NCI-H2227 (cell line): ENCODE measurements around the gene MSI2.
A peak's percentile ranks its signal among the peaks of the same experiment; 100 is the strongest.

ENCODE experiments used
- DNase-seq: peaks from one replicate; lab custom pipeline; 2025; ENCODE audit not compliant: unreplicated experiment; lab: John Stamatoyannopoulos, UW

Gene MSI2

GRCh38 chr17:57684711-57685498 lies 428.6 kb downstream of the MSI2 start:
- DNase-seq, result no peak

GRCh38 chr17:57685499-57686132 lies 429.3 kb downstream of the MSI2 start:
- no peak for DNase-seq

- DNase-seq, result no peak
Observed at GRCh38 chr17:57687642-57688041, 431.3 kb downstream of the MSI2 start.

GRCh38 chr17:57689254-57689653 lies 432.9 kb downstream of the MSI2 start:
- DNase-seq, result no peak

- no peak for DNase-seq
Observed at GRCh38 chr17:57691939-57692338, 435.6 kb downstream of the MSI2 start.

GRCh38 chr17:57692770-57693169 lies 436.4 kb downstream of the MSI2 start:
- no peak for DNase-seq

- no peak for DNase-seq
Observed at GRCh38 chr17:57694051-57694450, 437.7 kb downstream of the MSI2 start.

- DNase-seq, result no peak
Observed at GRCh38 chr17:57696050-57696449, 439.7 kb downstream of the MSI2 start.

- no peak for DNase-seq
Observed at GRCh38 chr17:57697197-57697596, 440.9 kb downstream of the MSI2 start.

GRCh38 chr17:57697891-57698711 lies 441.8 kb downstream of the MSI2 start:
- DNase-seq, result no peak

- peak; percentile 9 for DNase-seq
Observed at GRCh38 chr17:57699751-57700219, 443.5 kb downstream of the MSI2 start.

GRCh38 chr17:57701124-57701523 lies 444.8 kb downstream of the MSI2 start:
- no peak for DNase-seq

GRCh38 chr17:57703273-57703672 lies 446.9 kb downstream of the MSI2 start:
- DNase-seq, result no peak

GRCh38 chr17:57704448-57704847 lies 448.1 kb downstream of the MSI2 start:
- DNase-seq, result no peak

- DNase-seq, result no peak
Observed at GRCh38 chr17:57705921-57706695, 449.8 kb downstream of the MSI2 start.

- no peak for DNase-seq
Observed at GRCh38 chr17:57706761-57707160, 450.4 kb downstream of the MSI2 start.

- peak; percentile 55 for DNase-seq
Observed at GRCh38 chr17:57707892-57708291, 451.6 kb downstream of the MSI2 start.

- no peak for DNase-seq
Observed at GRCh38 chr17:57708410-57708809, 452.1 kb downstream of the MSI2 start.

- no peak for DNase-seq
Observed at GRCh38 chr17:57713140-57713539, 456.8 kb downstream of the MSI2 start.

- no peak for DNase-seq
Observed at GRCh38 chr17:57714665-57715180, 458.4 kb downstream of the MSI2 start.

GRCh38 chr17:57715981-57716380 lies 459.7 kb downstream of the MSI2 start:
- no peak for DNase-seq
